ENCODE data around the gene TRMU.
"Not testable (repeated sequence)": the region's sequence is repeated elsewhere in the genome, so short reads cannot be mapped to it uniquely, and the experiment has no call there.

TRMU gene

DNA sequence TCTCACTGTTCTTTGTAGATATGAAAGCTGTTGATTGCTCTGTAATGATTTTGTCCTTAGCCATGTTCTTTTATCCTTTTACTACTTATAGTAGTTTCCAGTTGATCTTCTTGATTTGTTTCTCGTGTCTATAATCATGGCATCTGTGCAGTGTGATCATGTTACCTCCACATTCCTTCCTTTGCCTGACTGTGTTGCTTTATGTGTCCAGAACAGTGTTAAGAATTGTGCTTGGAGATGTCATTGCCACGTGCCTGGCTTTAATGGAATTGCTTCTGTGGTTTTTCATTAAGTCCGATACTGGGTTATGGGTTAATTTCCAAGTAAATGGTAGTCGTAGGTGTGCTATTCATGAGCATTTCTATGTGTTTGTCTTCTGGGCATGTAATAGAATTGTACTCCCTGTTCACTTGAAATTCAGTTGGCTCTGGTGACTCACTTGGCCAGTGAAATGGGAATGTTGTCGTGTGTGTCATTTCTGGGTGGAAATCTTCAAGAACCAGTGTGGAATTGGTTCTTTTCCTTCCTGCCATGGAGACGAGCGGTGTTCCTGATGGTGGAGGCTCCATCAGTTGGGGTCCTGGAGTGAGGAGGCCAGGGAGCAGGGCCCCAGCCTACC, 32.1 kb upstream of the TRMU start:
- DNase-seq, result peak; percentile 12

- DNase-seq, result no peak
Measured at GRCh38 chr22:46308283-46308988, 27.1 kb upstream of the TRMU start.

- DNase-seq, result no peak
Measured at GRCh38 chr22:46309526-46310085, 25.9 kb upstream of the TRMU start.

GRCh38 chr22:46312056-46312455, 23.5 kb upstream of the TRMU start:
- no peak for DNase-seq

DNA sequence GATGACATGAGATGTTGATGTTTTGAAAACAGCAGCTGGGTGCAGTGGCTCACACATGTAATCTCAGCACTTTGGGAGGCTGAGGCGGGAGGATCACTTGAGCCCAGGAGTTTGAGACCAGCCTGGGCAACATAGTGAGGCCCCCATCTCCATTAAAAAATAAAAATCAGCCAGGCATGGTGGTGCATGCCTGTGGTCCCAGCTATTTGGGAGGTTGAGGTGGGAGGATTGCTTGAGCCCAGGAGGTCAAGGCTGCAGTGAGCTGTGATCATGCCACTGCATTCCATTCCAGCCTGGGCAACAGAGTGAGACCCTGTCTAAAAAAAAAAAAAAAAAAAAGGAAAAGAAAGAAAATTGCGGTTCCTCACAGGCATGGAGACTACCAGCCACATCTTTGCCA, 22.7 kb upstream of the TRMU start:
- DNase-seq, result not testable (repeated sequence)

GRCh38 chr22:46315976-46316375, 19.5 kb upstream of the TRMU start:
- DNase-seq, result no peak

DNA sequence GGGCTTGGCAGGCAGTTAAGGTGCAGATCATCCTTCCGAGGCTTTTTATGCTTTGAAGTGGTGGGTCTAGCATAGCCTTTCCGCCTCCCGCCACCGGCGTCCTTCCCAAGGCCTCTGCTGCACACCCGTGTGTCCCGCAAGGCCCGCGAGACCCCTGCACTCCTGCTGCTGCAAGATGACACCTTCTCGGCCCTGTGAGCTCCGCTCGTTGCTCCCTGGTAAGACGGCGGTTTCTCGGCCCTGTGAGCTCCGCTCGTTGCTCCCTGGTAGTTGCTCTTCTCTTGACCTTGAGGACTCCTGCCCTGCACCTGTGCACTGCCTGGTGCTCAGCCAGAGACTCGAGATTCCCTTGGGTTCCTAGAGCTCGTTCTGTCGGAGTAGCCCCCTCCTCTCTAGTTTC, 17.9 kb upstream of the TRMU start:
- no peak for DNase-seq

DNA sequence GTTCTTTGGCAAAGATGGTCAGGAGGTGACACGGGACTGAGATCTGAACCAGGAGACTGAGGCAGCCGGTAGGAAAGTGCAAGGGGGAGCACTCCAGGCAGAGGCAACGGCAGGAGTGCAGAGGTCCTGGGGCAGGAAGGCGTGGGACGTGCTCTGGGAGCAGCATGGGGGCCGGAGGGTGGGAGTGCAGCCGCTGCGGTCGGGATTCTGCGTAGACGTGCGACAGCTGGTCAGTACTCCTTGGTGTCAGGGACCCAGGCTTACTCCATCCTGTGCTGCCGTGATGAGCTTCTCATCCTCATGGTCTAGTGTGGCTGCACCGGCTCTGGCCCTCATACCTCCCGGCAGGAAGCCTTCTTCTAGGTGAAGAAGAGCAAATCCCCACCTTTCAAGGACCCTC, 16.9 kb upstream of the TRMU start:
- DNase-seq, result no peak

DNA sequence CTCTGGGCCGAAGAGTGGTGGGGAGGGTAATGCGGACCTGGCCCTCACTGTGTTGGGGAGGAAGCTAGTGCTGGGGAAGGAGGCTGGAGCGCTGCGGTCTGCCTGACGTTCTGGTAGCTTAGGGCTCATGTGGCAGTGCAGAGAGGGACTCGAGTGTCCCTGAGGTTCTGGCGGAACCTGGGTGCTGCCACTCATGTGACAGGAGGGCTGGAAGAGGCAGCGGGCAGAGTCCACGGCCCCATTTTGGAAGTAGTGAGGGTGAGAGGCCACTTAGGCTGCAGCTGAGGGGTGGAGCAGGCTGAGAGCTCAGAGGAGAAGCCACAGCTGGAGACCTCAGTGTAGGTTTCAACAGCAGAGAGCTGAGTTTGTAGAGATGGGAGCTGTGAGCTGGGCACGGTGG, 16.2 kb upstream of the TRMU start:
- no peak for DNase-seq

DNA sequence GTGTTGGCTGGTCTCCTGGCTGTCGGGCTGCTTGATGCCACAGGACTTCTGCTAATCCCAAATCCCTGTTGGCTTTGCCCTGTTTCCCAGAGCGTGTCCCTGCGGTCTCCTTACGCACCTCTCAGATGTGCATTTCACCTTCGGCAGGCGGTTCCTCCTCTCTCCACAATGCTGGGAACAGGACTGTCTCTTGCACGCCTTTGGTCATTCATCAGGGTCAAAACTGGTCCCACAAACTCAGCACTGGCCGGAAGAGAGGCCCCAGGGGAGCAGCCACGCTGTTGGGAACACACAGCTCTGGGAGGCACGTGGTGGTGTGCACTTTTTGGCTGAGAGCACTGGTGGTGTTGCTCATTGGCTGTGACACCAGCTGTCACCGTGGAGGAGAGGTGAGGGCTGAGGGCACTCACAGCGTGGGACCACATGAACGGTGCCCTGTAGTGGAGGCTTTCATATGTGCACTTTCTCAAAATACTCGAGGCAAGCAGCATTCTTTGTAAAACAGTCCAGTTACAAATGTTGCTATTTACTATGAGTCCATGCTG, 15.3 kb upstream of the TRMU start:
- DNase-seq, result no peak

DNA sequence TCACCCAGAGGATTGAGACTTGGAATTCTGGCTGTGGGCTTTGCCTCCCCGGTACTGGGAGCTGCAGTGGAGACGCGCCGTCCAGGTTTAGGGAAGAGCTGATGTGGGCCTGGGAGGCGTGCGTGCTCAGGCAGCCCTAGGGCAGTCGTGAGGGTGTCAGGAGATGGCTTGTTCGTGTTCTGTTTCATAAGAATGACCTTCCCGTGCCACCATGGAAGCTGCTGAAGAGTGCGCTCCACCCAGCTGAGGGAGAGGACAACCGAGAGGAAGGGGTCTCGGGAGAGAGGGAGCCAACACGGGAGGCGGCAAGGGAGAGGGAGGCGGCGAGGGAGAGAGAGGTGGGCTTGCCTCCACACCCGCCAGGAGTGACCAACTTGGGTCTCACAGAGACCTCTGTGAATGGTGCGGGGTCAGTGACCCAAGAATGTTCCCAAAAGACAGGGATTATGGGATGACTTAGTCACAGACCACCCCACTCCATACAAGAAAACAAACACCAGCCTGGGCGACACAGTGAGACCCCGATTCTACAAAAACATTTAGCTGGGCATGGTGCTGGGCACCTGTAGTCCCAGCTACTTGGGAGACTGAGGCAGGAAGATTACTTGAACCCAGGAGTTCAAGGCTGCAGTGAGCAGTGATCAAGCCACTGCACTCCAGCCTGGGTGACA, 14.7 kb upstream of the TRMU start:
- no peak for DNase-seq

DNA sequence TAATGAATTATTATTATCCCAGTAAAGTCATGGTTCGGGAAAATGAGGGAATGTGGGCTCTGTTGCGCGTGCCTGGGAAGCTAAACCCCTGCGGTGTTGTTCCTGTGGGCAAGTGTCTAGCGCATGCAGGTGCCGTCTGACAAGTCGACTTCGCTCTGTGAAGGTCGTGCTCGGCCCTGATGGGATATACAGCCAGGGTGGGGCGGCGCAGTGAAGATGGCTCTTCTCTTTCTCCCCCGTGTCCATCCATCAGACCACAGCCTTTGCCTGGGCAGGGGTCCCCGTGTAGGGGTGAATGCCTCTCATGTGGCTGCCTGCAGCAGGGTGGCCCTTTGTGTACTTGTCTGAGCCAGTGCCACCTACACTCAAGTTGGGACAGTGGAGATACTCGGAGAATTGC, 12.8 kb upstream of the TRMU start:
- no peak for DNase-seq

DNA sequence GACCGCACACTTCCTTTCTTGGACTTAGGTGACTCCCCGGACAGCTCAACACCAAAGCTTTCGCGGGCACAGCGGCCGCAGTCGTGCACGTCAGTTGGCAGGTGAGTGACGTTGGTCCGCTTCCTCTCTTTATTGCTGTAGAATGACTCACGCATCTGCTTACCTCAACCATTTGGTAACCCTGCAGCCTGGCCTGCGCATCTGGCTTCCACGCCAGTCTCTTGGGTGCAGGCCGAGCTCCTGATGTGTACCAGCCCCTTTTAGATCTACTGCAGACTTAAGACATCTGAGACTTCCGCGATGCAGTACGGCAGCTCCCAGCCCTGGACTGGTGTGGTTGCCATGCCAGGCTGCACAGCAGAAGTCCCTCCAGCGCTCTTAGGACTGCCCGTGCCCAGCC, 12.4 kb upstream of the TRMU start:
- no peak for DNase-seq

DNA sequence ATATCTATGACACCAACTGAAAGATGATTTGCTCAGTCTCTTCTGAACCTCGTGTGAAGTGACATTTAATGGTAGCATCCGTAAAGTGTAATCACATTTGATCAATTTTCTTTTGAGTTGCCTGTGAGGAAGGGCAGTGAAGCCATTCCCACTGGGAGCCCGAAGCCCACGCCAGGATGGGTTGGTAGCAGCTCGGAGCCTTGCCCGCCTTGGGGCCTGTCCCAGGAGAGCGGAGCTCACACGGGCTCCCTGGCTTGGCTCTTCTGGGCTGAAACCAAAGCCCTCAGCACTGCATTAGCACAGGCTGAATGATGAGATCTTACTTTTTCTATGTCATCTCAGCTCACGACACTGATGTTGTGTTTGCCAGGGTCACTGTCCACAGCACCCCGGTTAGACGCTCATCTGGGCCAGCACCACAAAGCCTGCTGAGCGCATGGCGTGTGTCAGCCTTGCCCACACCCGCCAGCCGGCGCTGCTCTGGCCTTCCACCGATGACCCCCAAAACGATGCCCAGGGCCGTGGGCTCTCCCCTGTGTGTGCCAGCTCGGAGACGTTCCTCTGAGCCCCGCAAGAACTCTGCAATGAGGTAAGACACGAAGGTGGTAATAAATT, 9.3 kb upstream of the TRMU start:
- no peak for DNase-seq

GRCh38 chr22:46327691-46328465, 7.6 kb upstream of the TRMU start:
- DNase-seq, result no peak

DNA sequence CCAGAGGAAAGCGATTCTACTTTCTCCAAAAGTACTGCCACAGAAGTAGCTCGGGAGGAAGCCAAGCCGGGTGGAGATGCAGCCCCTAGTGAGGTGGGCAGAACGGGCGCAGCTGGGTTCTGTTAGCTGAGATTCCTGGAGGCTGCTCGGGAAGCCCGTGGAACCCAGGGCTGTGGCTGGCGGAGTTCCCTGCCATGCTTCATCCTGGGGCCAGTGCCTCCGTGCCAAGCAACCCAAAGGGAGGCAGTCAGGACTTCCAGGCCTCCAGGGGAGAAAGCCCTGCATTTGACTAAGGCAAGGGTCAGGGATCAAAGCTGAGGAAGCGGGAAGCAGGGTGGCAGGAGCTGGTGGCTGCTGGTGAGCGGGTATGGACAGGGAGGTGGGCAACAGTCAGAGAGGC, 6.7 kb upstream of the TRMU start:
- no peak for DNase-seq

DNA sequence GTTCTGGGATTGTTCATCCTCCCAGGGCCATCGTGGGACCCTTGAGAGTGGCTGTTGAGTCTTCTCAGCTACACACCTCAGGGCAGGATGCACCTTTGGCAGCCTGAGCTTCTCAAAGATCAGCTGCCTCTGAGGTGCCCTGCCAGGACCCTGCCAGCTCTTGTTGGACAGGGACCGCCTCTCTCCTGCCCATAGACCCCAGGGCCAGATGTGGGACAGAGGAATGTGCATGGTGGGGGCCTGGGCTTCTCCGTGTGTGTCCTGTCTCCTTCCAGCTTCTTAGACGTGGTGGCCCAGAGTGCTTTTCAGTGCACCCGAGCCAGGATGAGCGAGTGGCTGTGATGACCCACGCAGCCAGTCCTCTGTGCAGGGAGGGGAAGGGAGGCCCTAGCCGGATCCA, 5.9 kb upstream of the TRMU start:
- DNase-seq, result no peak

DNA sequence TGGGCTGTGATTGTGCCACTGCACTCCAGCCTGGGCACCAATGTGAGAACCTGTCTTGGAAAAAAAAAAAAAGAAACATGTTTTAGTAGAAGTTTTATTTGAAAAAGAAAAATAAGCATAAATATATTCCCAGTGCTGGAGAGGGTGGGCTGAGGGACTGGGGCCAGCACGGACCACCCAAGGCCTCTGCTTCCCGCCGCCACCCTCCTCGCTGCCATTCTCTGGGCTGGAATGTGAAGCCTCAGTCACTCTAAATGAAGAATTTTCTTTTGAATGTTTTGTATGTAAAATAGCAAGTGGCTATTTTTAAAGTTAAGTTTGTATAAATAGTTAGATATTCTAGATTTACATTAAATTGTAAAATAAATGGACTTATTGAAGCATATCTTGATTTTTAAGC, 5.1 kb upstream of the TRMU start:
- DNase-seq, result no peak

- no peak for DNase-seq
Measured at GRCh38 chr22:46331496-46331895, 4.0 kb upstream of the TRMU start.

GRCh38 chr22:46336119-46337078, 885 bp downstream of the TRMU start:
- DNase-seq, result no peak

DNA sequence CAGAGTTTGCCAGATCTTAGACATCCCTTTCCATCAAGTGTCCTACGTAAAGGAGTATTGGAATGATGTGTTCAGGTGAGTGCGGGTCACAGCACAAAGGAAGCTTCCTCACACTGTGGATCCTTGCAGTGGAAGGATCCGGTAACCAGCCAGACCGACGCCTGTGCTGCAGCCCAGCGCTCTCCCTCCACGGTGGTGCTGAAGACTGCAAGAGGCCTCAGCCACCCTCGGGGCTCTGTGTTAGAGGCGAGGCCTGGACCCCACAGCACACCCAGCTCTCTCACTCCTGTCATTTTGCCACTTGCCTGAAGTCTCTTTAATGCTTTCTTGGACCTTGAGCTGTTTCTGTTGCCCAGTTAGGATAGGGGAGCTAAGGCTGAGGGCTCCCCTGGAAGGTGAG, 2.4 kb downstream of the TRMU start:
- no peak for DNase-seq

All from fibroblast of skin of scalp (primary cell).